ENCODE measurements around the gene FAM168B. TPM values are rescaled to one million over a fixed set of nuclear protein-coding genes. Genes with fewer than 3 reads are reported as not detected.

FAM168B gene
- total RNA-seq, 2 donors from 2014 or later: 39.7 to 56.7 TPM

DNA sequence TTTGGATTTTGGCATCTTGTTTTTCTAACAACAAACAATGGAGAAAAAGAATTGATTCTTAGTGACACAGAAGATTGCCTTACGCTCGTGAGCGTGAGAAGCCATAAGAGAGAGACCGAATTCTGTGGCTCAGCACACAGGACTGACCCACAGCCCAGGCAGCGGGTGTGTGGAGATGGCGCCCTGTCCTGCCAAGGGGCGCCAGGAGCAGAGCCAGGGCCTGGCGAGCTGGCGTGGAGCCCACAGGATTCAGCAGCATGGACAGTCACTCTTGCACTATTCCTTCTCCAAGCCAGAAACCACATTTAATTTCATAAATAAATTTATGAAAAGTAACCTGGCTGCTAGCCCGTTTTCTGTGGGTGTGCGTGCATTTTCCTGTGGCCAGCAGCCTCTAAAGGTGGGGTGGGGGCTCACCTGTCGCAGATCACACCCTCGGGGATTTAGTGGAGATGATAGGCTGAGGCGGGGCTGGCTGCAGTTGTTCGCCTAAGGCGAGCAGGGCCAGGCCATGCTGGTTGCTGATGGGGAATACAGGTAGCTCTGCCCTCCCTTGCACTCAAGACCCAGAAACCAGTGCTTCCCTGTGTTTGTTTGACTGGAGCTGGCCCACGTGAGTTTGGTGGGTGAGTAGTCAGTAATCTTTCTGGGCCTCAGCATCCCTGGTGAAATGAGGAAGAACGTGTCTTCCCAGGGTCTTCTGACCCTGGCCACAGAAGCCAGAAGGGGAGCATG lies 46.2 kb downstream of the FAM168B start:
- intact Hi-C loops (cut with DNase I): no loop called here
- Histone ChIP-seq H3K27ac (no peak overlapping the region), H3K27me3 (no peaks in the 10 kb centered on the region), H3K4me3 (no peak overlapping the region), H3K9me3 (no peaks in the 10 kb centered on the region), H3K4me1 (peaks cover 7% of the 10 kb centered on the region), H3K36me3 (replicated peaks in 1 of 2; ENCODE audit: insufficient read depth in 1 of 2, low read depth in 2 of 2) (peaks cover 5 to 17% of the 10 kb centered on the region in 2 donors)
- DNase-seq (peak in 1 of 4 donors; percentile 33), ATAC-seq (no peak)
- TF ChIP-seq, protein P1, sequence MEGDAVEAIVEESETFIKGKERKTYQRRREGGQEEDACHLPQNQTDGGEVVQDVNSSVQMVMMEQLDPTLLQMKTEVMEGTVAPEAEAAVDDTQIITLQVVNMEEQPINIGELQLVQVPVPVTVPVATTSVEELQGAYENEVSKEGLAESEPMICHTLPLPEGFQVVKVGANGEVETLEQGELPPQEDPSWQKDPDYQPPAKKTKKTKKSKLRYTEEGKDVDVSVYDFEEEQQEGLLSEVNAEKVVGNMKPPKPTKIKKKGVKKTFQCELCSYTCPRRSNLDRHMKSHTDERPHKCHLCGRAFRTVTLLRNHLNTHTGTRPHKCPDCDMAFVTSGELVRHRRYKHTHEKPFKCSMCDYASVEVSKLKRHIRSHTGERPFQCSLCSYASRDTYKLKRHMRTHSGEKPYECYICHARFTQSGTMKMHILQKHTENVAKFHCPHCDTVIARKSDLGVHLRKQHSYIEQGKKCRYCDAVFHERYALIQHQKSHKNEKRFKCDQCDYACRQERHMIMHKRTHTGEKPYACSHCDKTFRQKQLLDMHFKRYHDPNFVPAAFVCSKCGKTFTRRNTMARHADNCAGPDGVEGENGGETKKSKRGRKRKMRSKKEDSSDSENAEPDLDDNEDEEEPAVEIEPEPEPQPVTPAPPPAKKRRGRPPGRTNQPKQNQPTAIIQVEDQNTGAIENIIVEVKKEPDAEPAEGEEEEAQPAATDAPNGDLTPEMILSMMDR (IDR thresholded peaks at IDR 0.05): no peak
- TF ChIP-seq POLR2A (IDR thresholded peaks at IDR 0.05): no peak
- WGBS, 2 donors: 92 to 95% methylated on average over 18 of the region's 18 CpGs

DNA sequence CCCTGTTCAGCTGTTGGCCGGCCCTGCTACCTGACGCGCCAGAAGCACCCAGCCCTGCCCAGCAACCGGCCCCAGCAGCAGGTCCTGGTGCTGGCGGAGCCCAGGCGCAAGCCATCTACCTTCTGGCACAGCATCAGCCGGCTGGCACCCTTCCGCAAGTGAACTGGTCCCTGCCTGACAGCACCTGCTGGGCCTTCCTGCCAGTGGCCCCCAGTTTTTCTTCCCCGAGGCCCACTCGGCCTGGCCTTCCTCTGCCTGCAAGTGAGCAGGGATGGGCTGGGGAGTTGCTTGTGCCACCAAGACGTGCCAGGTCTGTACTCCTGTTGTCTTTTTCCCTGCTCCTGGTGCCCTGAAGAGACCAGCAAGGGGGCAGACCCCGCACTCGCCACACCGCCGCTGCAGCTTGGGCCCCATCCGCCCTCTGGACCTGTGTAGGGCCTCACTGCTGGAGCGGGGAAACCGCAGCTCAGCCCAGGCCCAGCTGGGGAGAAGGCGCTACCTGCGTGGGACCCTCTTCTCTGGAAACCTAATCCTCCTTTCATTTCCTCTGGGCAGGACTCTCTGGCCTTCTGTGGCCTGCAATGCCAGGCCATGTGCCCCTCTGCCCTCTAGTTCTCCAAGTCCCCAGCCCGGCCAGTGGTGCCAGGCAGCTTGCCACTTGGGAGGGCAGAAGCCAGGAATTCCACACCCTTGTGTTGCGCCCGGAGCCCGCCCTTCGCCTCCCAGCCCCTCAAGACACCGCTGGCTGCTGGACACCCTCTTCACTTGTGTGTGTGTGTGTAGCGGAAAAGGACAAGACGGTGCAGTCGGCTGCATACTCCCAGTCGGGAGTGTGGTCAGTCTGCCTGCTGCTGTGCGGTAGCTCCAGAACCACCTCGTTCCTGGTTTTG lies 47.0 kb downstream of the FAM168B start:
- no peak for ATAC-seq
- DNase-seq: peak in 2 of 4 donors; percentile 33 to 40
- Histone ChIP-seq H3K27me3 (no peaks in the 10 kb centered on the region), H3K27ac (no peak overlapping the region), H3K4me1 (peaks cover 15% of the 10 kb centered on the region), H3K36me3 (replicated peaks in 1 of 2; ENCODE audit: insufficient read depth in 1 of 2, low read depth in 2 of 2) (peaks cover 5 to 9% of the 10 kb centered on the region in 2 donors), H3K9me3 (no peaks in the 10 kb centered on the region), H3K4me3 (no peak overlapping the region)
- 85 to 87% methylated on average over 19 to 29 of the region's 32 CpGs for WGBS, 2 donors
- intact Hi-C loops (cut with DNase I): no loop called here
- TF ChIP-seq POLR2A (IDR thresholded peaks at IDR 0.05): no peak
- TF ChIP-seq, protein P1 (IDR thresholded peaks at IDR 0.05): no peak

DNA sequence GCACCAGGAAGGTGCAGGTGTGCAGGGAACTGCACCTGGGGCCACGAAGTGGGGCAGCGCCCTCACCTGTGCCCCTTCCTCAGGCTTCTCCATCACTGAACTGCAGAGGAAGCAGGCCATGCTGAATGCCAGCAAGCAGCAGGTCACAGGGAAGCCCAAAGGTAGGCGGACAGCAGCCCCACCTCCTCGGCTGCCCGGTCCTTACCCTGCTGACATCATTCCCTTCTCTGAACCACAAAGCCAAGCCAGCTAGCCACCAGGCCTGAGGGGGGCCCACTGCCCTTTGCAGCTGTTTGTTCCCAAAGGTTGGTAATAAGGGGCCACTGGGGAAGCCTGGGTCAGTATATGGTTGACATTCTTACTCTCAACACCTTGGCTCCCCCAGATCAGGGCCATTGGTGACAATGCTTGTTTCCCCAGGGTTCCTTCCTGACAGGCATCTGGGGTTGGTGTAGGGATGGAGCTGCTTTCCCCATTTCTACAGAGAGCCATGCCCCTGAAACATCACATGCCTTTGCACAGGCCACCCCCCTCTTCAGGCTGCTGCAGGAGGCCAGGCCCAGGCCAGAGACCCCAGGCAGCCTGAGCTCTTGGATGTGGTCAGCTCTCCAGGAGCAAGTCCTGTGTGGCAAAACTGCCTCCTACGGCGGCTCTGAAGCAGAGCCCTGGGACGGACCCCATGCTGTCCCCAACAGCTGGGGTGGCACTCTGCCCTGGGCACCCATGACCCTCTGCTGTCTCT lies 47.8 kb downstream of the FAM168B start:
- no peak for ATAC-seq

DNA sequence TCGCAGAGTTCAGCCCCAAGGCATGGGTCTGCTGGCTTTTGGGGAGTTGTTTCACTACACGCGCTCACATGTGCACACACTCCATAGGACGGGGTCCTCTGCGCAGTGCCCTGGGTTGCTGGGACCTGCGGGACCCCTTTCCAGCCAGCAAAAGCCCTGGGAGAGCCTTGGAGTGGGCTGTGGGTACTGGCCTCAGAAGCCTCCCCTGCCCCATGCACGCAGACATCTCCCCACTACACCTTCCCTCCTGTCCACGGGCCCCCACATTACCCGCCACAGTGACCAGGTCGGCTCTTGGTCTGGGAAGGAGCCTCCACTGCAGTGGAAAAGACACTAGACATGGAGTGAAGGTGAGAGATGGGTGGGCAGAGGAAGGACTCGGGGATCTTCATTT lies 48.5 kb downstream of the FAM168B start:
- Histone ChIP-seq H3K9me3 (no peaks in the 10 kb centered on the region), H3K4me3 (no peak overlapping the region), H3K36me3 (replicated peaks in 1 of 2; ENCODE audit: insufficient read depth in 1 of 2, low read depth in 2 of 2) (peaks cover 0 to 6% of the 10 kb centered on the region in 2 donors), H3K27me3 (no peaks in the 10 kb centered on the region), H3K27ac (no peak overlapping the region), H3K4me1 (peaks cover 29% of the 10 kb centered on the region)
- 84 to 93% methylated on average over 2 to 11 of the region's 11 CpGs for WGBS, 2 donors
- TF ChIP-seq POLR2A (IDR thresholded peaks at IDR 0.05): no peak
- TF ChIP-seq, protein P1 (IDR thresholded peaks at IDR 0.05): no peak
- ATAC-seq: no peak
- DNase-seq: no peak
- intact Hi-C loops (cut with DNase I): no loop called here

More for the DNA sequence above, 47.8 kb downstream of the FAM168B start:
- Histone ChIP-seq H3K27me3 (no peaks in the 10 kb centered on the region), H3K36me3 (replicated peaks in 1 of 2; ENCODE audit: insufficient read depth in 1 of 2, low read depth in 2 of 2) (peaks cover 0 to 6% of the 10 kb centered on the region in 2 donors), H3K4me3 (no peak overlapping the region), H3K4me1 (peaks cover 23% of the 10 kb centered on the region), H3K27ac (no peak overlapping the region), H3K9me3 (no peaks in the 10 kb centered on the region)
- 82 to 89% methylated on average over 2 to 8 of the region's 8 CpGs for WGBS, 2 donors
- no peak for DNase-seq
- intact Hi-C loops (cut with DNase I): no loop called here
- TF ChIP-seq POLR2A (IDR thresholded peaks at IDR 0.05): no peak
- TF ChIP-seq, protein P1 (IDR thresholded peaks at IDR 0.05): no peak

All from body of pancreas (tissue), 4 donors.